ENCODE results near the gene NFAT5.

The NFAT5 gene

GRCh38 chr16:69616082-69616481 lies 50.3 kb downstream of the NFAT5 start:
- no peak for TF ChIP-seq CTCF (IDR thresholded peaks at IDR 0.05; ENCODE audit: borderline replicate concordance, control extremely low read depth, extremely low read depth, insufficient read depth, missing control alignments)
- DNase-seq (ENCODE audit: low spot score), result no peak
- in situ Hi-C loops (cut with MboI; ENCODE audit: low sequenced_read_pairs, unreplicated experiment), result no loop called here

- in situ Hi-C loops (cut with MboI; ENCODE audit: low sequenced_read_pairs, unreplicated experiment), result no loop called here
- no peak for DNase-seq (ENCODE audit: low spot score)
Observed at GRCh38 chr16:69618307-69618706, 52.5 kb downstream of the NFAT5 start.

GRCh38 chr16:69618721-69619120 lies 53.0 kb downstream of the NFAT5 start:
- in situ Hi-C loops (cut with MboI; ENCODE audit: low sequenced_read_pairs, unreplicated experiment), result no loop called here
- DNase-seq (ENCODE audit: low spot score), result no peak
- TF ChIP-seq CTCF (IDR thresholded peaks at IDR 0.05; ENCODE audit: borderline replicate concordance, control extremely low read depth, extremely low read depth, insufficient read depth, missing control alignments), result no peak

More at GRCh38 chr16:69618307-69618706, 52.5 kb downstream of the NFAT5 start:
- no peak for TF ChIP-seq CTCF (IDR thresholded peaks at IDR 0.05; ENCODE audit: borderline replicate concordance, control extremely low read depth, extremely low read depth, insufficient read depth, missing control alignments)

- in situ Hi-C loops (cut with MboI; ENCODE audit: low sequenced_read_pairs, unreplicated experiment), result no loop called here
- no peak for TF ChIP-seq CTCF (IDR thresholded peaks at IDR 0.05; ENCODE audit: borderline replicate concordance, control extremely low read depth, extremely low read depth, insufficient read depth, missing control alignments)
- no peak for DNase-seq (ENCODE audit: low spot score)
Observed at GRCh38 chr16:69619514-69619913, 53.7 kb downstream of the NFAT5 start.

GRCh38 chr16:69620573-69620972 lies 54.8 kb downstream of the NFAT5 start:
- DNase-seq (ENCODE audit: low spot score), result no peak
- in situ Hi-C loops (cut with MboI; ENCODE audit: low sequenced_read_pairs, unreplicated experiment), result no loop called here
- no peak for TF ChIP-seq CTCF (IDR thresholded peaks at IDR 0.05; ENCODE audit: borderline replicate concordance, control extremely low read depth, extremely low read depth, insufficient read depth, missing control alignments)

- in situ Hi-C loops (cut with MboI; ENCODE audit: low sequenced_read_pairs, unreplicated experiment), result no loop called here
Observed at GRCh38 chr16:69621225-69621624, 55.5 kb downstream of the NFAT5 start.

More at GRCh38 chr16:69621225-69621624, 55.5 kb downstream of the NFAT5 start:
- TF ChIP-seq CTCF (IDR thresholded peaks at IDR 0.05; ENCODE audit: borderline replicate concordance, control extremely low read depth, extremely low read depth, insufficient read depth, missing control alignments), result no peak
- DNase-seq (ENCODE audit: low spot score), result no peak
